Measurements from ENCODE around the gene TMEM250. TPM values are rescaled to one million over a fixed set of nuclear protein-coding genes. Genes with fewer than 3 reads are reported as not detected.
"Not testable (repeated sequence)": the region's sequence is repeated elsewhere in the genome, so short reads cannot be mapped to it uniquely, and the experiment has no call there.

TMEM250 gene
- polyA plus RNA-seq, 5 donors = 10.2 to 21.0 (median 12.6) TPM

DNA sequence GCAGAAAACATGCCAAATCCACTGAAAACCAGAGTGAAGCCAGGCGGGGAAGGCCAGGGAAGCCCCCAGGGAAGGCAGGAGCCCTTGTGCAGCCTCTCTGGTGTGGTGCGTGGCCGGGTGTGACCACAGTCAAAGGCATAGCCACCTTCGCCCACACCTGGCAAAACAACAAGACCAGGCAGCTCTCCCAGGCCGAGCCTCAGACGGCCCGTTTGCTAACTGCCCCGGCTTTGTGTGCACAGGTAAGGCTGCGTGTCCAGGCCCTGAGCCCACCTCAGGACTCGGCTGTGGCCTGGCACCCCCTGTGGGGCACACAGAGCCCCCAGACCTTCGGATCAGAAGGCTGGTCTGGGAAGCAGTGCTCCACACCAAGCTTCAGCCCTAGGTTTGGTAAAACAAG, 6.1 kb downstream of the TMEM250 start:
- no peak for DNase-seq

DNA sequence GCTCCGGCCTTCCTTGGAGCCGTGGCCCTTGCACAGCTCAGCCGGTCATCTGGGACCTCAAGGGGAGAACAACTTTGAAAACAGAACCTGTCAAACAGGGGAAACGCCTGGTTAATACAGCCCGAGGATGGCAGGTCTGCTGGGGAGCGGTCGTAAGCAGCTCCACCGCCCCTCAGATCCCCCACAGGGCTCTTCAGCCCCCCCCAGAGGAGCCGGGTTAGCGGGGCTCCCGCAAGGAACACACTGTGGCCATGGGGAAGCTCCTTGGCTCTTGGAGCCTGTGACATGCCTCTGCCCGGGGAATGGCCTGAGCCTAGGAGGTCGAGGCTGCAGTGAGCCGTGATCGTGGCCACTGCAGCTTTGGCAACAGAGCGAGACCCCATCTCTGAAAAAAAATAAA, 6.8 kb downstream of the TMEM250 start:
- no peak for DNase-seq

- no peak for DNase-seq
Observed at GRCh38 chr9:136111190-136111589, 7.5 kb downstream of the TMEM250 start.

GRCh38 chr9:136110082-136111061, 8.3 kb downstream of the TMEM250 start:
- peak in 1 of 2 donors; percentile 36 for DNase-seq

- DNase-seq = peak; percentile 91 to 93
Observed at GRCh38 chr9:136109351-136110081, 9.2 kb downstream of the TMEM250 start.

GRCh38 chr9:136108648-136109266, 9.9 kb downstream of the TMEM250 start:
- no peak for DNase-seq

DNA sequence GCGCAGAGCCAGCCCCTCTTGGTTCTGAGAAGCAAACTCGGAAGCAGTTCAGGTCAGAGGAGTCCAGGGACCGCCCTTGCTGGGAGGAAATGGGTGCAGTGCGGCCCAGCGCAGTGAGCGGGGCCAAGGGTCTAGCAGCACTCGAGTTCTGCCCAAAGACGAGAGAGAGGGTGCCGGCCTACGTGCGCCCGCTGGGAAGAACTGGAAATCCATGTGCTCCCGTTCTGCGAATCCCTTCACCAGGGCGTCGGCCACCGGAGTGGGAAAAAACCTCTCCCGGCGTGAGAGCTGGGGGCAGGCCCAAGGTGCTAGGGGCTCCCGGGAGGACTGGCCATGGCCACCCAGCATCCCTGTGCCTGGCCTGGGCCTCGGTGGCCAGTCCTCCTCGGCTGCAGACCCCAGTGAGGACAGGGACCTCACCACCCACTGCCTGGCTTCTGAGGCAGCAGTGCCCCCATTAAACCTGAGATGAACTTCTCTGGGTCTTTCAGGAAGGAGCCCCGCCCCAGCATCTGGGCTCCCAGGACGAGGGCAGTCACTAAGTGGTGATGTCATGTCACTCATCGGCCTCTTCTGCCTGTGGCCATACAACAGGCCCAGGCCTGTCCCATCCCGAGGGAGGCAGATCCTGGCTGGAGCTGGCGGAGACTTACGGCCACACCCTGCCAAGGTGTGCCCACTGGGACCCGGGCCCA, 10.6 kb downstream of the TMEM250 start:
- DNase-seq = no peak

DNA sequence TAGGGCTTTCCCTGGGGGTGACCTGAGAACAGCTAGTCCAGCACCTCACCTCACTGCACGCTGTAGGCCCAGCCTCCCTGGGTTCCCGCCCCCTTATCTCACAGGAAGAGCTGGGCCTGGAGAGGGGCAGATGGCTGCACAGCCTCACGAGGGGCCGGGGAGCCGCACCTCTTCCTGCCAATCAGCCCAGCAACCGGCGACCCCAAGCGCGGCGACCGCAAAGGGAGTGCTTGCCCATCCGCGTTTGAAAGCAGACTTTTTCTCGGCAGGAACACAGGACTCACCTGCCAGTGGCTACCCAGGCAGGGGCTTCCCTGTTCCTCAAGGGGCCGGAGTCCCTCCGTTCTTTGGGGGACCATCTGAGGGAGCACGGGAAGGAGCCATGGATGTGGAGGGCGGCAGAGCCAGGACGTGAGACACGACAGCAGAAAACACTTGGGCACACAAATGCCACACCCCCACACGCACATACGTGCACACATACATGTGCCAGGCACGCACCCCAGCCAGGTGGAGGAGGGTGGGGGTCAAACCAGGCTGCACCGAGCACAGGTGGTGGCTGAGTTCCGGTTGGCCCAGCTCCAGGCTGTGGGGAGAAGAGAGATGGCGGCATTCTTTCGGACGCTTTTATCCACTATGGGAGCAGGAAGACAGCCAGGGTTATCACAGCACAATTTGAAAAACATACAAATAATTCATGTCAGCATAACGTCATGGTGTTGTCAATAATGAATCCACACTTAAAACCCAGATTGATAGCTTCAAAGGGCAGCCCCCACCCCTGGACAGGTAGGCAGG, 11.3 kb downstream of the TMEM250 start:
- DNase-seq = no peak

GRCh38 chr9:136105398-136106135, 13.1 kb downstream of the TMEM250 start:
- DNase-seq = peak; percentile 48 to 67

- DNase-seq = no peak
Observed at GRCh38 chr9:136104916-136105315, 13.8 kb downstream of the TMEM250 start.

DNA sequence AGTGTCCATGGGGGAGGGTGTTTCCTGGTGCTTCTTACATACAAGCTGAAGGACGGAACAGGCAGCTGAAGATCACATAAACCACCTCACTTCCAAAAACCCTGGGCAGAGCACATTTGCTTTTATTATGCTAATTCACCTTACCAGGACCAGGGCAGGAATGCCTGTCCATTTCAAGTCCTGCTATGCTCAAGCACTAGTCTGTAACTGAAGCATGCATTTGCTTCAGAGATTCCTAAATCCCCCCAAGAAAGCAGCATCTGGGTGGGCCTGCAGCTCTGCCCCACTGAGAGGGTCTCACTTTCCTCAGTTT, 14.2 kb downstream of the TMEM250 start:
- DNase-seq = no peak

DNA sequence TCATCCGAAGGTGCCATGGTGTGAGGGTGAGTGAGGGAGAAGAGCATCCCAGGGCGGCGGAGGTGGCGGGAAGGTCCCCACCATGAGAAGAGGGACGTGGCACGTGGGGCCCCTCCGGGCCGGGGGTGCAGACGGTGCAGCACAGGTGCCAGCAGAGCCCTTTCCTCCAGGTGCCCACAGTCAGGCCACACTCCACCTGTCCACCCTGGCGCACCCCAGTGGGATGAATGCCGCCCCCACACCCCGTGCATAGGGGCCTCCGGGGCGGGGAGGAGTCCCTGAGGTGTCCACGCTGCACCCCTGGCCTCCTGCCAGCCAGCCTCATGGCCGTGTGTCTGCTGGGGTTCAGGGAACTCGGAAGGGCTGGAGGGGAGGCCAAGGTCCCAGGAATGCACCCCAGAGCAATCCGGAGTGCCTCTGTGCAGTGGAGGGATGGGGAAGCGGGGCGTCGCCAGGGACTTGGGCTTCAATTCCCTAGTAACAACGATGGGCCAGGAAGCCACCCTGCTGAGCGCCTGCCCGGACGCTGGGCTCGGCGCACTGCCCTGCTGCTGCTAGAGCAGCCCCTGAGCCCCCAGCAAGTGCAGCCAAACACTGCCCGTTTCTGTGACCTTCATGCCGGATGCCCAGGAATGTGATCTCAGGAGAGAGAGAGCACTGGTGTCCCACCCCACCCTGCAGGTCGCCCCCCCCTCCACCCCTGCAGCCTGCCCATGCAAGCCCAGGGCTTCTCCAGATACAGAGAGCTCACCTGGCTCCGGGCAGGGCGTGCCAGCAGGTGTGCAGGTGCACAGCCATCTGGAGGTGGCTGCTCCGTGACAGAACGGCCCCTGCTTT, 14.8 kb downstream of the TMEM250 start:
- DNase-seq = no peak

DNA sequence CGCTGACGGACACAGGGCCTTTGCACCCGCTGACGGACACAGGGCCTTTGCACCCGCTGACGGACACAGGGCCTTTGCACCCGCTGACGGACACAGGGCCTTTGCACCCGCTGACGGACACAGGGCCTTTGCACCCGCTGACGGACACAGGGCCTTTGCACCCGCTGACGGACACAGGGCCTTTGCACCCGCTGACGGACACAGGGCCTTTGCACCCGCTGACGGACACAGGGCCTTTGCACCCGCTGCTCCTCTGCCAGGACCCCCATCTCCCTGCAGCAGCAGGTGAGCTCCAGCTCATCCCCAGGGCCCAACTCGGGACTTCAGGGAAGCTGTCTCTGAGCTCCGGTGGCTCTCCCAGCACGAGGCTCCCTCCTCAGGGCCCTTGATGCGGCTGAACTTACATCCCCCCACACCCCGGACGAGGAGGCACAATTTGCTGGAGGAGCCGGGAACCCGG, 17.0 kb downstream of the TMEM250 start:
- DNase-seq = not testable (repeated sequence)

- no peak for DNase-seq
Observed at GRCh38 chr9:136100700-136101614, 17.7 kb downstream of the TMEM250 start.

- DNase-seq = no peak
Observed at GRCh38 chr9:136099542-136099941, 19.1 kb downstream of the TMEM250 start.

- no peak for DNase-seq
Observed at GRCh38 chr9:136098844-136099243, 19.8 kb downstream of the TMEM250 start.

GRCh38 chr9:136098210-136098609, 20.5 kb downstream of the TMEM250 start:
- no peak for DNase-seq

GRCh38 chr9:136096505-136097001, 22.1 kb downstream of the TMEM250 start:
- DNase-seq = no peak
